GM21786 (cell line): ENCODE data around the gene KIF18B.

Source experiments
- ATAC-seq: cut with Tn5 transposase; IDR thresholded peaks from one replicate; pipeline ENCODE4 v1.9.1; 2021; ENCODE audit not compliant: unreplicated experiment

Gene KIF18B

DNA sequence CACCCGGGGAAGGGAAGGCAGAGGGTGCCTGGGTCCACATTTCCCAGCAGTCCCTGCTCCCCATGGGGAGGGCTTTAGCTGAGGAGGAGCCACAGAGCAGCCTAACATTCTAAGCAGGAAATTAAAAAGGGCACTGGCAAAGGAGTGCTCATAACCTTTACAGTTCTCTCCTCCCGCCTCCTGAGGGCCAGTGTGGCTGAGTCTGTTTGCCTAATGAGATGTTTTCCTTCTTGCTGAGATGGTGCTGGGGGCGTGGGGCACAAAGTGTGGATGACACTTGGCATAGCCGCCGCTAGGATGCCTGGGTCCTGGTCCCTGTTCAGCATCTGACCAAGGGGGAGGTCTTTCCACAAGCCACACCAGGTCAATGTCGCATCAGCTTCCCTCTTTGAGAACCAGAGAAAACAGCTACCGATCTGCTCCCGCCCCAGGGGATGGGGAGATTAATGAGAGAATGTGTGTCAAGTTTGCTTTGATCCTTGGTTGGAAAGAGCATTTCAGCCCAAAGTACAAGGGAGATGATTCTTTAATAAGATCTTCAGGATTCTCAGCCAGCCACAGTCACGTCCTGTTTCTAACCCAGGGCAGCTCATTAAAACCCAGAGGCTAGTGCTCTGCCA lies 5.8 kb downstream of the KIF18B start:
- no peak for ATAC-seq

- no peak for ATAC-seq
Measured at GRCh38 chr17:44940768-44941167, 6.8 kb downstream of the KIF18B start.

DNA sequence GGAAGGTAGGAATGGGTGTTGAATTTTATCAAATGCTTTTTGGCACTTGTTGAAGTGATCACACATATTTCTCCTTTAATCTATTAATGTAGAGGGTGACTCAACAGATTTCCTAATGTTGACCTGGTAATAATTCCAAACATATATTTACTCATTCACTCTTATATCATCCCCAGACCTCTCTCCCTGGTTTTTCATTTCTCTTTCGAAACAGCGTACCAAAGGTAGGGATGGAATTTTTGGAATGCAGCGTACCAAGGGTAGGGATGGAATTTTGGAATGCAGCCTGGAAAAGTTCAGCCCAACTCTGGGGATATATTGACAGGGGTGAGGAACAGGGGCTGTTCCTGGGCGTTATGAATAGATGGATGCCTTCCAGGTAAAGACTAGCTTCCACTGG lies 7.3 kb downstream of the KIF18B start:
- no peak for ATAC-seq

- no peak for ATAC-seq
Measured at GRCh38 chr17:44935116-44935515, 12.5 kb downstream of the KIF18B start.

GRCh38 chr17:44934745-44935105 lies 12.8 kb downstream of the KIF18B start:
- ATAC-seq: no peak

GRCh38 chr17:44933824-44934744 lies 13.5 kb downstream of the KIF18B start:
- ATAC-seq: no peak

DNA sequence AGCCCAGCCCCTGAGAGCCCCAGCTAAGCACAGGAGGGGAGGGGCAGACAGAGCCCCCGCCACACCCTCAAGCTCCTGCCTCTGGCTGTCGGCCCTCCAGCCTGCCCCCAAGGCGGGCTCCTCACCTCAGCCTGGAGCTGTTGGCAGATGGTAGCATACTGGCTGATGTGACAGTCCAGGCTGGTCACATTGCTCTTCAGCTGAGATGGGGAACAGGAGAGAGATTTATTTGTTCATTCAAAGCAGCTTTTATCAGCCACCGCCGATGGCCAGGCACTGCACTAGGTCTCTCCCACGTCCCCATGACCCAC lies 14.8 kb downstream of the KIF18B start:
- ATAC-seq: no peak

DNA sequence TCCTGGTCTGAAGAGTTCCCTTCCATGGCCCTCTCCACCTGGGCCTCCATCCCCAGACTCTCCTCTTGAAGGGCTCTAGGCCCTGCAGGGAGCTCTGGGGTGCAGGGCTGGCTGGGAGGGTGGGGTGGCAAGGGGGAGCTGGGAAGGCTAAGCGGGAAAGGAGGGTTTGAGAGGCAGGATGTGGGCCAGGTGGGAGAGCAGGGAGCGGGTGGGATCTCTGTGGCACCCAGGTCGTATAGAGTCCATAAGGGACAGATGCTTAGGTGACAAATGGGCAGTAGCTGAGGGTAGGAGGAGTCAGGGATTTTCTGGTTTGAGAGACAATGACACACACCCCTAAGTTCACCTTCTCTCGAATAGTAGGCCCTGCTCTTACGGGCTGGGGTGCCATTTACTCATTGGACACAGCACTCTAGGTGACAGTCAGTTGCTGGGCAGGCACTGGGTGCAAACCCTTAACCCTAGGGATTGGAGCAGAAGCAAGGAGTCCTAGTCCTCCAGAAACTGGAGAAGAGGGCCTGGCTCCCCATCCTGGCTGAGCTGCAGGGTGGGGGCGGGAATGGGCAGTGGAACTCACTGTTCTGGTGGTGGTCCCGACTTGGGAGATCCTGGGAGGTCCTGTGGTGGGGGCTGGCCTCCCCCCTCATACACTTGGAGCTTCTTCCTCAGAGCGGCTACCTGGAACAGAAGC lies 15.3 kb downstream of the KIF18B start:
- ATAC-seq: no peak

GRCh38 chr17:44931376-44931775 lies 16.2 kb downstream of the KIF18B start:
- ATAC-seq: no peak

- ATAC-seq: no peak
Measured at GRCh38 chr17:44930667-44931066, 16.9 kb downstream of the KIF18B start.

- no peak for ATAC-seq
Measured at GRCh38 chr17:44928950-44929720, 18.4 kb downstream of the KIF18B start.

DNA sequence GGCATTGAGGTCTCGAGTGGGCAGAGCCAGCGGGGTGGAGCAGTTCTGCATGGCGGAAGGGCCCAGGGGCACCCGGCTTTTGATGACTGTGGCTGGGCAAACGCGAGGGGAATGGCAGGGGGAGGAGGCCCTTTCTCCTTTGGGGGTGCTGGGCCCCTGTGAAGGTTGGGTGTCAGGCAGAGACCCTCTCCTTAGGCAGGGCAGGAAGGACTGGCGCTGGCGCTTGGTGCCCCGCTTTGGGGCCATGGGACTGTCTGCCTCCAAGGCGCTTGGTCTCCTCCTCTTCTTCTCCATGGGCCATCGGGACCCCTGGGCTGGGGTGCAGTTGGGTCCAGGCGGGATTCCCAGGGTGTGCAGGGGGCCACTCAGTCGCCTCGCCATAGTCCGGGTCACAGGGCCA lies 19.4 kb downstream of the KIF18B start:
- ATAC-seq: no peak

GRCh38 chr17:44927696-44928095 lies 19.9 kb downstream of the KIF18B start:
- ATAC-seq: no peak

DNA sequence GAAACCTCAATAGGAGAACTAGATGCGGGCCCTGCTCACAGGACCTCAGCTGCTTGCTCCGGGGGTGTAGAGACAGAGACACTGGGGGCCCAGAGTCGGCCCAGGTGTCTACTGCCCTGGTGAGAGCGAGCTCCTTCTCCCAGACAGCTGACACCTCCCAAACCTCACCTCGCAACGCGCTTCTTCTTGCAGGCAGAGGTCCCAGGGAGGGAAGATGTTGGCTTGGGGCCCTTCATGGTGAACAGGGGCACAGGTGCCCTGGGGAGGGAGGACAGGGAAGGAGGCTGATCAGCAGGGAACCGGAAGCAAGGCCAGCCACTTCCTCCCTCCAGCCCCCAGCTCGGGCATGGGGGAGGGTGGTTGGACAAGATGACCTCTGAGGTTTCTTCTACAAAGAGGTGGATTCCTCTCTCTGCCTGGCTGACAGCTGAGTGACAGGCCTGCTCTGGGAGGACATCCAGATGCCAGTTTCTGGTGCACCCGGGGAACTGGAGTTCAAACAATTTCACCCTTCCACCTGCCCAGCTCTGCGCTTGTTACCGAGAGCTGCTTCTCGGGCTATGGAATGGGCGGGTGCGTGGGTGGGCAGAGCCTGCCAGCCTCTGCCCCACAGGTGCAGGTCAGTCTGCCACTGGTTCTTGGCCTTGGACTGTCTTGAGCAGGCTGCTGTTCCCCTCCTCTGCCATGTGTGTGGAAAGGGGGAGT lies 20.6 kb downstream of the KIF18B start:
- no peak for ATAC-seq

DNA sequence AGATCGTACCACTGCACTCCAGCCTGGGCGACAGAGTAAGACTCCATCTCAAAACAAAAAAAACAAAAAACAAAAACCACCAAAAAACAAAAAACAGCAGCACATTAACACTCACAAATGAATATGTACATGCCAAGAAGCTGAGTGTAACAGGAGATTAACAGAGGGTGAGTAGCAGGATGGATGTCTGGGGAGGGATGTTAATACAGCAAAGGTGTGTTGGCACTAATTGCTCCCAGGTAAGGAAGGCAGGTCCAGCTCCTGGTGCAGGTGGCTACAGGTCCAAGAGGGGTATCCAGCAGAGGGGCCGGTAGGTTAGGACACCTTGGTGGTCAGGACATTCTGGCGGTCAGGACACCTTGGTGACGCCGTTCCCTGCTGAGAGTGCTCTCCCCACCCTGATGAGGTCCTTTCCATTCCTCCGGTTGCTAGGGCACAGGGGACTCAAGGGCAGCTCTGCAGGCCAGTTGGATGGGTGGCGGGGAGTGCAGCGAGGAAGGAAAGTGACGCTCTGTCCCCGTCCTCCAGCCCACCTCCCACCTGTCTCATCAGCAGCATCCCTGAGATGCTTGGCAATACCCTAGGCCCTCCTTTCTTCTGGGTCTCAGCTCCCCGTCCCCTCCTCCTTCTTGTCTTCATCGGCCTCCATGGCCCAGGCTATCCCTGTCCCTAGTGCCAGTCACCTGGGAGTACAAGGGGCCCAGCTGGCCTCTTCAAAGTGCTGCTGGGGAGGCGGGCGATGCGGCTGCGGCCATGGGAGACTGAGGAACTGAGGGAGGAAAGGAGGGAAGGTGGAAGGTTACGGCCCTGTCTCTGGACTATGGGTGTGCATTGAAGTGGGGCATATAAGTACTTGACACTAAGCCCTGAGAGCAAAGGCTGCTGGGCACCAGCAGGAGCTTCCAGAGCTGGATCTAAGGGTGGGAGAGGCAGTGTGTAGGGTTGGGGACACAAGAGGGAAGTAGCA lies 21.6 kb downstream of the KIF18B start:
- no peak for ATAC-seq

DNA sequence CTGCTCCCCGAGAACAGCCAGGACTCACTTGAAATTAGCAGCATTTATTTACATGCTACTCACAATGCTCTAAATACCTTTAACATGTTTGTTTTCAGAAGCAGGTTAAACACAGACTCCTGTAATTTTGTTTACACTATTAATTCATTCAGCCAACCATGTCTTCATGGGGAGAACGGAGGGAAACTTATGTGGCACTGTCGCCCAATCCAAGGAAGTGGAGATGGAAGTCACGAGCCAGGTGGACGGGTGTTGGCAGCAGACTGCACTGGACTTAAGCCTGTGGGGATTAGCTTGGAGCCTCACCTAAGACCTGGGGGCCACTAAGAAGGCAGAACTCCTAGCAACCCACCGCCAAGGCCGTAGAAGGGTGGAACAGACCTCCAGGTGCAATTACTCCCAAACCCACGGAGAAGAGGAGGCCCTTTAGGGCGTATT lies 23.4 kb downstream of the KIF18B start:
- ATAC-seq: no peak

DNA sequence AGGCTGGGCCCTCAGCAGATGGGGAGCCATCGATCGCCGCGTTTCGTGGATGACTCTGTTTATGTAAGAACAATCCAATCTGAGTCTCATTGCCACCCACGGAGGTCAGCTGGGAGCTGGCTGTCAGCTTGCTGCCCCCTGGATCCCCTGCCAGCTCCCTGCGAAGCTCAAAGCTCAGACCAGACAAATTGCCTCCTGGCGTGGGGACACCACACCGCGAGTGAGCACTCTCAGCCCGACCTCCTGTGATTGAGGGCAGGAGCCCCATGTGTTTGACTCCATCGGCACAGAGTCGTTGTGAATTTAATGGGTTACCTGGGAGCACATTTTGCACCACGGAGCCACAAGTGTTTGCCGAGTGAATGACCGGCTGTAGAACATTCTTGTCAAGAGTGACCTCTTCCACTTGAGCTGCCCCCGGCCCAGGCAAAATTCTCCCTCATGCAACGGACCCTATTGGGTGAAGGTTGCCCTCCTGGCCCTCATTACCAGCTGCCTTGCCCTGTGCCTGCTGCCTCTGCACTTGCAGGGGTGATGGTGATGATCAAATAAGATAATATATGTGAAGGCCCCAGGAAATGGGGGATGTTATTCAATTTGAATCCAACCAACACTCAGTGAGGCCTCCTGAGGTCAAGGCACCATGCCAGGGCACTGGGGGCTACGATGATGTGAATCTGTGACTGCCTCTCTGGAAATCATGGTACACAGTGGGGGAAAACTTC lies 24.7 kb downstream of the KIF18B start:
- ATAC-seq: no peak

DNA sequence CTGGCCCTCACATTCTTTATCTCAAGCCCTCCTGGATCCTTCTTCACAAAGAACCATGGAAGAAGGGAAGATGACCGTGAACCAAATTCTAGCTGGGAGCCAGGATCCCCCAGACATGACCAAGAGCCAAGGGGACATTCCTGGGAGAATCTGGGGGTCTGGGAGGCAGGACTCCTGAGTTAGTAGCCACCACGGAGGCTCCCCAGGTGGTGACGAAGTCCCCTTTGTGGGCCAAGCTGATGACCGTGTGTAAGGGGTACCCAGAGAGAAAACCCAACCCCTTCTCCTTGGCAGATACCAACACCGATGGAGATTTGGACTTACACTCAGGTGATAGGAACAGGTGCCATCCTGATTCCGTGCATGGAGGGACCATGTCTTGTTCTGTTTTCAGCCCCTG lies 25.4 kb downstream of the KIF18B start:
- ATAC-seq: no peak
